ENCODE data around the gene CAMK2A.

DNA sequence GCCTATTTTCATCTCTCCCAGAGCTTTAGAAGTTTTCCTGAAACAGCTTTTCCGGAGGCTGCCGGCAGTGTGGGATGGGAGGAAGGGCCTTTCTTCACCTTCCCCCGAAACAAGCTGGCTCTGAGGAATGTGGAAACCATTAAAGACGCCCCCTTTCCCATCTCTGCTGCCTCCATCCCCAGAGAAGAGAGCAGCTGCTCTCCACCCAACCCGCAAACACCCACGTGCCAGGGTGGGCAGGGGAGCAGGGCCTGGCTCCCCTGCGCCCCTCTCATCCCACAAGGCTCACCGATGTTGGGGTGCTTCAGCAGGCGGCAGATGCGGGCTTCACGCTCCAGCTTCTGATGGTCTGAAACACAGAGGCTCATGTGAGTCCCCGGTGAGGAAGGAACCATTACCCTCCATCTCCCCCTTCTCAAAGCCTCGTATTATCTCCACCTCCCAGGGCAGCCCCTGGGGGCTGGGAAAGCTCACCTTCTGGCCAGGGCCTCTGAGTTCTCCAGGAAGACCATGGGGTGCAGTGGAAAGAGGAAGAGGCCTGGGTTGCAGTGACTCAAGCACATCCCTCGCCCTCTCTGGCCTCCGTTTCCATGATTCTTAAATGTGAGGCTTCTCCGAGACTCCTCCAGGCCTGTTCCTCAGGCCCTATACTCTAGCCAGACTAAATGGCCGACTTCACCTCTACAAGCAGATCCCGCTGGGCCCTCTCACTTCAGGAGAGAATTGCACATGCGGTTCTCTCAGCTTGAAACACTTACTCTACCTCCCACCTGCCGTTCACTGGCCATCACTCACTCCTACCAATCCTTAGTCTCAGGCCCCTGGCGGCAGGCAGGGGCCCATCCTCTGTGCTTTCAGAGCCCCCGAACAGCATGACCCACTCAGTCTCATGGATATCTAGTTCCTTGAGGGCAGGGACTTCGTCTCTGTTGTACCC is 24.6 kb downstream of the CAMK2A start:
- TF ChIP-seq, protein P1, sequence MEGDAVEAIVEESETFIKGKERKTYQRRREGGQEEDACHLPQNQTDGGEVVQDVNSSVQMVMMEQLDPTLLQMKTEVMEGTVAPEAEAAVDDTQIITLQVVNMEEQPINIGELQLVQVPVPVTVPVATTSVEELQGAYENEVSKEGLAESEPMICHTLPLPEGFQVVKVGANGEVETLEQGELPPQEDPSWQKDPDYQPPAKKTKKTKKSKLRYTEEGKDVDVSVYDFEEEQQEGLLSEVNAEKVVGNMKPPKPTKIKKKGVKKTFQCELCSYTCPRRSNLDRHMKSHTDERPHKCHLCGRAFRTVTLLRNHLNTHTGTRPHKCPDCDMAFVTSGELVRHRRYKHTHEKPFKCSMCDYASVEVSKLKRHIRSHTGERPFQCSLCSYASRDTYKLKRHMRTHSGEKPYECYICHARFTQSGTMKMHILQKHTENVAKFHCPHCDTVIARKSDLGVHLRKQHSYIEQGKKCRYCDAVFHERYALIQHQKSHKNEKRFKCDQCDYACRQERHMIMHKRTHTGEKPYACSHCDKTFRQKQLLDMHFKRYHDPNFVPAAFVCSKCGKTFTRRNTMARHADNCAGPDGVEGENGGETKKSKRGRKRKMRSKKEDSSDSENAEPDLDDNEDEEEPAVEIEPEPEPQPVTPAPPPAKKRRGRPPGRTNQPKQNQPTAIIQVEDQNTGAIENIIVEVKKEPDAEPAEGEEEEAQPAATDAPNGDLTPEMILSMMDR (IDR thresholded peaks at IDR 0.05), result no peak
- TF ChIP-seq POLR2A (IDR thresholded peaks at IDR 0.05), result no peak

All from Peyer's patch (tissue), 4 donors.